Renal pelvis (tissue), 4 donors: Measurements from ENCODE around the gene GPR149. TPM values are rescaled to one million over a fixed set of nuclear protein-coding genes. Genes with fewer than 3 reads are reported as not detected.

Source experiments
- DNase-seq: peaks from one replicate; pipeline ENCODE4 v3.0.0-alpha.2; 2013
- polyA plus RNA-seq, 3 donors: library from polyadenylated mRNA; unstranded; fragments of 120-200 nt; gene quantifications; one replicate each; pipeline ENCODE4 v1.2.1, GENCODE V29; 2013; ENCODE audit not compliant: insufficient read length in 3 of 3

The GPR149 gene
- polyA plus RNA-seq, 3 donors: not detected

GRCh38 chr3:154345422-154346122 lies 84.4 kb downstream of the GPR149 start:
- DNase-seq: no peak

- no peak for DNase-seq
Measured at GRCh38 chr3:154338570-154338969, 91.4 kb downstream of the GPR149 start.

DNA sequence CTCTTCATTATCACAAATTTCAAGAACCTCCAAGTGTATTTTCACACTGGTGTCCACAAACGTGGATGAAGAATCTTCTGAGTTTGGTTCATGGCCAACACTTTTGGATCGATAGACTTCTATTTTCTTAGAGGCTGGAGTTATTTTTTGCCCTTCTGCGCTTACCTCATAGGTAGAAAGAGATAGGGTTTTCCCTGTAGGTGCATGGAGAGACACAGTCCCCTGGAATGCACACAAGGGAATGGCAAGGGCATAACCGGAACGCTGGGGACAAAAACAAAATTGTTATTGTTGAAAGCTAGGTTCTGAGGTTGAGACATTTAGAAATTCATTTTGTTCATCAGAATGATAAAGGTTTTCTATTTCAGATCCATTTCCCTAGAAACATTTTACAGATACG lies 92.0 kb downstream of the GPR149 start:
- DNase-seq: no peak

DNA sequence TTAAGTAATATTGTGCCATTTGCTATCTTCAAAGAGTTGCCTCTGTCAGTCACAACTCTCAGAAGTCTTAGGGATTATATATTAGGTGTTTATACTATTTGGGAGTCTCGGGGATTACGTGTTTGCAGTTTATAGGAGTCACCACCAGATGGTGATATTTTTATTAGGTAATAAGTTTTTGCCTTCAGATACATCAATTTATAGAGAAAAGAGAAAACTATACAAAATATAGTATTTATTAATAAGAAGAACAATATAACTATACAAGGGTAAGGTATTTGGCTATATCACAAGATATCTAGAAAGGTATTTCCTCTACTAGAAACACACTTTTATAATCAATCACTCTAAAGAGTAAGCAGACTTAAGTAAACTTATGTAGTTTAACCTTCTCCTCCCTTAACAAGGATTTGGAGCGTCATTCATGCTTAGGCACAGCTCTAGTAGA lies 95.0 kb downstream of the GPR149 start:
- peak; percentile 16 for DNase-seq

GRCh38 chr3:154327871-154328270 lies 102.1 kb downstream of the GPR149 start:
- no peak for DNase-seq

DNA sequence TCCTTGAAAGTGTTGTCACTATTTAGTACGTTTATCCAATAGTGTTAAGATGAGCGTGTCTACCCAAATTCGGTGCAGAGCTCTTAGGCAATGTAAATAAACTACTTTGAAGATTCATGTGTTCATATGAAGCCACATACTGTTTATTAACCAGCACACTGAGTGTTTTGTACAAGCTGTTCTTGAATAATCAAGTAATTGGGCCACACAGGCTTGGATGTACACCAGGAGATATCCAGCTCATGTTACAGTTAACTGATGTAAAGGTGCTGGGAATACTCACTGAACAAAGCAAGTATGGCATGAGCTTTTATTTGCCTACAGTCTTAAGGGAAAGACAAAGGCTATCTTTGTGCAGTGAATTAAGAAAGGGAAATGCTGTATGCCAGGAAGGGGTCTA lies 105.1 kb downstream of the GPR149 start:
- no peak for DNase-seq

GRCh38 chr3:154323891-154324738 lies 105.9 kb downstream of the GPR149 start, which contains the start of gene DHX36:
DHX36 (minus strand) TSS chr3:154324487; CDS start chr3:154324416, 71 bp downstream.
- DNase-seq: peak; percentile 94

- DNase-seq: no peak
Measured at GRCh38 chr3:154316974-154317767, 112.8 kb downstream of the GPR149 start.

DNA sequence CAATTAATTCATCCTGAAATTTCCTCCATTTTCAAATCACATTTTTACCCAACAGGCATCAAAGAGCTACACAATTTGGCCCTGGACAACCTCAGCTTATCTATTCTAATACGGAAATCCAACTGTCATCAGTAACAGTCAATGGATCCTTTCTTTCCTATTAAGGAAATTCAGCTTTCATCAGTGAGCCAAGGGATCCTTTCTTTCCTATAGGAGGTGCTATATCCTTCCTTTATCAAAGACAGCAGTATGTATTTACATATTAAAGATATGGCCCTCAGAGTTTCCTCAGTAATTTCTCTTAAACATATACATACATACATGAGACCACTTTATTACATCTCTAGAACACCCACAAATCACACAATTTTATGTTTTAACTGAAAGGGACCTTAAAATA lies 115.8 kb downstream of the GPR149 start:
- no peak for DNase-seq

DNA sequence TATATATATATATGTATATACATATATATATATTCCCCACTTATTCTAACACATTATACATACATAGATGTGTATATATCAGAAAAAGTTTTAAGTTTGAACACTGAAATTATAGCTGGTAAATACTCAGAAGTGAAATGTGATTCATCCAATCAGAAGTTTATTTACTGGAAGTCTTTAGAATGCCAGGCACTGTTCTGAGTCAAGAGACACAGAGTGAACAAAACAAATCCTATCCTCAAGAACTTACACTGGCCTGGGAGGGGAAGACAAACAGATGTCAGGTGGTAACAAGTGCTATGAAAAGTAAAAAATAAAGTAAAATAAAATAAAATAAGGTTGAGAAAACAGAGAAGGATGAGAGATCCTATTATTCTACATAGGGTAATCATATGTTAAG lies 119.2 kb downstream of the GPR149 start:
- DNase-seq: no peak

GRCh38 chr3:154307363-154307762 lies 122.6 kb downstream of the GPR149 start:
- no peak for DNase-seq

GRCh38 chr3:154304936-154305335 lies 125.1 kb downstream of the GPR149 start:
- DNase-seq: no peak

DNA sequence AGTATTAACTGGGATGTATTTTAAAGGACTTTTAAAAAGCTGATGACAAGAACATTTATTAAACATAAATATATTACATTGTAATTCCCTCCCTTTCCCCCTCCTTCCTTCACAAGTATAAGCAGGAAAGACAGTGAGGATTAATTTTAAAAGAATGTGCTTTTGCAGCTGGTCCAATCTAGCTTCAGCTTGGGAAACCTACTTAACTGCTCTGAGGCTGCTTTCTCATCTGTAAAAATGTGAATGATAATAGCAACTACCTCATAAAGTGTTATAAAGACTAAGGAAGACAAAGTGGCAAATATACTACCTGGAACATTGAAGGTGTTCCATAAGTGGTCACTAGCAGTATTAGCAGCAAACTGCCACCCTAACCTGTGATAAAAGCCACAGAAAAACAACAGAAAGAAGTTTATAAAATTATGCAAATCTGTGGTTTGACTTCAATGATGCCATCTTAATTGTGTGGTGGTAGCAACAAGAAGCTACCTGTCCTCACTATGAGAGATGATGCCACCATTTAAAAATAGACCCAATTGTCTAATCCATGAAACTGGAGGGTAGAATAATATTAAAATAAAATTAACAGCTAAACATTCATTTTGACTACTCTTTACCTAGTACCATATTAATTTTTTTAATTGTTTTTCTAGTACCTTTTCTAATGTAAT lies 125.7 kb downstream of the GPR149 start:
- no peak for DNase-seq

- DNase-seq: no peak
Measured at GRCh38 chr3:154301561-154301960, 128.4 kb downstream of the GPR149 start.

GRCh38 chr3:154294016-154294415 lies 136.0 kb downstream of the GPR149 start:
- no peak for DNase-seq

- no peak for DNase-seq
Measured at GRCh38 chr3:154290187-154290586, 139.8 kb downstream of the GPR149 start.

Other genes with a start within 250 kb of the GPR149 start
- 10 to 100 TPM; 71.2 to 86.4 (median 78.4) TPM for gene DHX36, start 105.7 kb downstream of the GPR149 start, polyA plus RNA-seq